PFSK-1 (cell line): ENCODE results near the gene PARD6B.

Source experiments
- FOXP2 ChIP-seq: optimal IDR thresholded peaks from 2 replicates; pipeline ENCODE3; 2011; ENCODE audit warnings: borderline replicate concordance, control low read depth, inconsistent platforms; ENCODE audit not compliant: insufficient read depth; ENCODE audit errors: extremely low read length, extremely low read depth
- POLR2AphosphoS5 ChIP-seq: IDR thresholded peaks from 2 replicates; pipeline ENCODE4 v1.6.1; 2012; ENCODE audit warnings: low read depth, mild to moderate bottlenecking, control low read depth, low read length, moderate library complexity
- REST ChIP-seq, 2 experiments: IDR thresholded peaks; 2 replicates each; pipeline versions ENCODE4 v1.6.1 to v1.8.0; 2011 to 2012; ENCODE audit warnings: low read depth in 2 of 2, low read length in 2 of 2, control low read depth in 1 of 2, inconsistent platforms in 1 of 2, mild to moderate bottlenecking in 1 of 2, moderate library complexity in 1 of 2; ENCODE audit not compliant: insufficient read depth in 1 of 2
- SIN3A ChIP-seq: IDR thresholded peaks from 2 replicates; pipeline ENCODE4 v1.6.1; 2012; ENCODE audit warnings: mild to moderate bottlenecking, low read length, moderate library complexity, borderline replicate concordance; ENCODE audit not compliant: insufficient read depth
- TAF1 ChIP-seq: IDR thresholded peaks from 2 replicates; pipeline ENCODE4 v1.6.1; 2012; ENCODE audit warnings: low read length, control low read depth, borderline replicate concordance; ENCODE audit not compliant: insufficient read depth

Gene PARD6B

GRCh38 chr20:50790651-50791277 lies 59.4 kb downstream of the PARD6B start:
- TF ChIP-seq POLR2AphosphoS5 (peak; percentile 66), REST (IDR thresholded peaks at IDR 0.05; ENCODE audit: insufficient read depth in 1 of 2, low read depth in 2 of 2, low read length in 2 of 2) (no peak), FOXP2 (peak; percentile 84)

- no peak for TF ChIP-seq TAF1
- TF ChIP-seq POLR2AphosphoS5: no peak
- TF ChIP-seq SIN3A: no peak
Measured at GRCh38 chr20:50792708-50793574, 61.6 kb downstream of the PARD6B start.

GRCh38 chr20:50794181-50794845 lies 62.9 kb downstream of the PARD6B start:
- TF ChIP-seq TAF1: no peak
- no peak for TF ChIP-seq POLR2AphosphoS5
- TF ChIP-seq FOXP2: no peak
- TF ChIP-seq REST (IDR thresholded peaks at IDR 0.05; ENCODE audit: insufficient read depth in 1 of 2, low read depth in 2 of 2, low read length in 2 of 2): no peak

- TF ChIP-seq POLR2AphosphoS5 (no peak), FOXP2 (peak; percentile 31)
Measured at GRCh38 chr20:50794846-50795634, 63.7 kb downstream of the PARD6B start, which contains the start of gene BCAS4. TSS of gene BCAS4 (plus strand) at chr20:50795061. CDS start at chr20:50795084, 23 bp downstream.

- no peak for TF ChIP-seq FOXP2
- no peak for TF ChIP-seq SIN3A
- TF ChIP-seq REST (IDR thresholded peaks at IDR 0.05; ENCODE audit: insufficient read depth in 1 of 2, low read depth in 2 of 2, low read length in 2 of 2): no peak
- no peak for TF ChIP-seq TAF1
- no peak for TF ChIP-seq POLR2AphosphoS5
Measured at GRCh38 chr20:50797142-50797541, 65.8 kb downstream of the PARD6B start.
